ENCODE measurements around the gene EIF3L. TPM values are rescaled to one million over a fixed set of nuclear protein-coding genes. Genes with fewer than 3 reads are reported as not detected.

EIF3L gene
- total and polyA plus RNA-seq, 2 donors (not counting 3 experiments of a cell fraction or from before 2014, with no cell fraction given) = 479 to 601 TPM

GRCh38 chr22:37917874-37918548 lies 68.8 kb downstream of the EIF3L start:
- Histone ChIP-seq H4K20me1 (replicated peaks; ENCODE audit: control insufficient read depth, extremely low read depth, insufficient read depth, low read length) (no peaks in the 10 kb centered on the region), H3K79me2 (ENCODE audit: control insufficient read depth, insufficient read depth, low read length) (no peaks in the 10 kb centered on the region), H3K27ac (ENCODE audit: insufficient read depth, low read depth, low read length) (no peak overlapping the region), H3K9me1 (replicated peaks; ENCODE audit: control insufficient read depth, extremely low read depth, insufficient read depth, low read length) (no peaks in the 10 kb centered on the region), H3K27me3 (ENCODE audit: control insufficient read depth in 2 of 2, insufficient read depth in 2 of 2, low read length in 2 of 2) (no peaks in the 10 kb centered on the region), H3K4me1 (ENCODE audit: control insufficient read depth, extremely low read depth, insufficient read depth, low read length) (no peaks in the 10 kb centered on the region), H3K9me3 (replicated peaks; ENCODE audit: control insufficient read depth, insufficient read depth, low read length) (no peaks in the 10 kb centered on the region), H3K36me3 (ENCODE audit: control insufficient read depth in 2 of 2, extremely low read depth in 1 of 2, insufficient read depth in 2 of 2, low read length in 2 of 2) (peaks cover 2 to 34% of the 10 kb centered on the region in 2 experiments), H3K4me2 (ENCODE audit: insufficient read depth, low read length) (no peak overlapping the region), H2AFZ (ENCODE audit: low read depth, low read length) (no peak overlapping the region), H3K9ac (replicated peaks; ENCODE audit: extremely low read depth, insufficient read depth, low read length) (no peak overlapping the region), H3K4me3 (replicated peaks in 1 of 3; ENCODE audit: insufficient read depth in 1 of 3, low read depth in 1 of 3, low read length in 3 of 3) (no peak overlapping the region)
- ChIA-PET POLR2A (no interaction called here), CTCF (interaction anchor here (1.2 to 1.6 kb wide), 2 partner anchors 47 to 100 kb away, joined by 3 to 4 read pairs; no protein-coding TSS in a partner anchor)
- BruUV-seq (replicated peaks) = no TSS peak
- TF ChIP-seq POLR2AphosphoS5 (IDR thresholded peaks at IDR 0.05; ENCODE audit: insufficient read depth, low read depth, low read length) = no peak
- TF ChIP-seq GATA2 (IDR thresholded peaks at IDR 0.05; ENCODE audit: insufficient read depth, insufficient read length, low read depth, low read length) = no peak
- DNase-seq (ENCODE audit: low read depth, low spot score) (no peak), FAIRE-seq (no peak)
- dilution Hi-C loops (cut with MboI; ENCODE audit: extremely low pct_ligation_motif_present, low sequenced_read_pairs) (no loop called here), intact Hi-C loops (cut with micrococcal nuclease) (no loop called here)

- no peak overlapping the region for H3K9ac ChIP-seq (replicated peaks; ENCODE audit: extremely low read depth, insufficient read depth, low read length)
- H3K36me3 ChIP-seq (ENCODE audit: control insufficient read depth in 2 of 2, extremely low read depth in 1 of 2, insufficient read depth in 2 of 2, low read length in 2 of 2) = peaks cover 2 to 31% of the 10 kb centered on the region in 2 experiments
- H3K4me1 ChIP-seq (ENCODE audit: control insufficient read depth, extremely low read depth, insufficient read depth, low read length) = no peaks in the 10 kb centered on the region
- no peaks in the 10 kb centered on the region for H3K9me3 ChIP-seq (replicated peaks; ENCODE audit: control insufficient read depth, insufficient read depth, low read length)
- H3K9me1 ChIP-seq (replicated peaks; ENCODE audit: control insufficient read depth, extremely low read depth, insufficient read depth, low read length) = no peaks in the 10 kb centered on the region
- no peaks in the 10 kb centered on the region for H4K20me1 ChIP-seq (replicated peaks; ENCODE audit: control insufficient read depth, extremely low read depth, insufficient read depth, low read length)
- H3K27ac ChIP-seq (ENCODE audit: insufficient read depth, low read depth, low read length) = no peak overlapping the region
- intact Hi-C loops (cut with micrococcal nuclease) (no loop called here), dilution Hi-C loops (cut with MboI; ENCODE audit: extremely low pct_ligation_motif_present, low sequenced_read_pairs) (no loop called here)
- BruUV-seq (replicated peaks) = no TSS peak
- no peaks in the 10 kb centered on the region for H3K79me2 ChIP-seq (ENCODE audit: control insufficient read depth, insufficient read depth, low read length)
- ChIA-PET POLR2A (interaction anchor here (0.7 kb wide), 1 partner anchor 23 kb away, joined by 6 read pairs; no protein-coding TSS in a partner anchor), CTCF (interaction anchor here (1.2 to 1.6 kb wide), 2 partner anchors 46 to 101 kb away, joined by 3 to 4 read pairs; no protein-coding TSS in a partner anchor)
- no peak overlapping the region for H3K4me3 ChIP-seq (replicated peaks in 1 of 3; ENCODE audit: insufficient read depth in 1 of 3, low read depth in 1 of 3, low read length in 3 of 3)
- DNase-seq (ENCODE audit: low read depth, low spot score) (no peak), FAIRE-seq (no peak)
- H3K27me3 ChIP-seq (ENCODE audit: control insufficient read depth in 2 of 2, insufficient read depth in 2 of 2, low read length in 2 of 2) = no peaks in the 10 kb centered on the region
- no peak overlapping the region for H3K4me2 ChIP-seq (ENCODE audit: insufficient read depth, low read length)
- H2AFZ ChIP-seq (ENCODE audit: low read depth, low read length) = no peak overlapping the region
- TF ChIP-seq POLR2AphosphoS5 (IDR thresholded peaks at IDR 0.05; ENCODE audit: insufficient read depth, low read depth, low read length) = no peak
- TF ChIP-seq JUN (IDR thresholded peaks at IDR 0.05; ENCODE audit: borderline replicate concordance, insufficient read depth, insufficient read length, low read depth) = no peak
- no peak for TF ChIP-seq FOS (IDR thresholded peaks at IDR 0.05; ENCODE audit: borderline replicate concordance, insufficient read depth, low read length)
- no peak for TF ChIP-seq POLR2A (IDR thresholded peaks at IDR 0.05; ENCODE audit: low read depth, low read length)
- TF ChIP-seq MYC (IDR thresholded peaks at IDR 0.05; ENCODE audit: low read depth, low read length) = no peak
- no peak for TF ChIP-seq EZH2 (IDR thresholded peaks at IDR 0.05; ENCODE audit: borderline replicate concordance, low read depth, low read length, severe bottlenecking)
- TF ChIP-seq CTCF (IDR thresholded peaks at IDR 0.05; ENCODE audit: extremely low read depth in 1 of 2, insufficient read depth in 1 of 2, low read depth in 1 of 2, low read length in 2 of 2) = no peak
- TF ChIP-seq MAX (IDR thresholded peaks at IDR 0.05; ENCODE audit: insufficient read depth, insufficient read length) = no peak
- TF ChIP-seq GATA2 (IDR thresholded peaks at IDR 0.05; ENCODE audit: insufficient read depth, insufficient read length, low read depth, low read length) = no peak
These were observed 69.5 kb downstream of the EIF3L start for GRCh38 chr22:37918580-37919270.

All from endothelial cell of umbilical vein (primary cell).